A204.1 (cell line): ENCODE results near the gene GLIS1.

Experiments
- FAIRE-seq: peaks from 2 replicates; lab custom pipeline; 2012; peaks lifted over from hg19 to GRCh38; lab: Jason Lieb, UNC

Gene GLIS1

DNA sequence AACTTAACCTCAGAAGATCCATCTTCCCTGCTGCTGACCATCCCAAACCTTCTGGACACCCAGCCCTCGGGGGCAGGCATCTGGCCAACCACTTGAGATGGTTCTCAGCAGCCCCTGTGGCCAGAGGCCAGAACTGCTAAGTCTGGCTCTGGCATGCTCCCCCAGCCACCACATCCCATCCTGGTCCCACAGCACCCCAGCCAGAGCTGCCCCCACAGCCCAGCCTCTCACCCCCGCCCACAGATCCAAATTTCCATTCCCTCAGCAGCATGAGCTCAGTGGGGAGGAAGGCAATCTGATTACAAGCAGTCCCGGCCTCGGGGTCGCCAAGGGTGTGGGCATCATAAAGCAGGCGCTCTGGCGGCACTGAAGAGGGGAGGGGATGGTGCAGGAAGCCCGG, 45.6 kb downstream of the GLIS1 start:
- no peak for FAIRE-seq

DNA sequence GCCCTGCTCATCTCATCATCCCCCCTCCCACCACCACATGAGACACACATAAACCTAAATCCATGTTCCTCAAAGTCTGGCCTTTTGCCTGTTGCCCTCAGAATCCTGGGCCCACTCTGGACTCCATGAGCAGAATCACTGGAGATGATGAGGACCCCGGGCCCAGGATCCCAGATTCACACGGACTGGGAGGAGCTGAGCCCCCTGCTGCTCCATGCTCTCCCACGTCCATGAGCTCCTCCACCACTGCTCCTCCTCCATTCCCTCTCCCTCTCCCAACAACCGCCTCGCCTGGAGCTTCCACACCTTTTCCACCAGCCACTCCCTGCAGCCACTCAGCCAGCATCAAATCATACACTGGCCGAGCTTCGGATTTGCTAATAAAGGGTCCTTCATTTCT, 47.6 kb downstream of the GLIS1 start:
- FAIRE-seq: no peak

DNA sequence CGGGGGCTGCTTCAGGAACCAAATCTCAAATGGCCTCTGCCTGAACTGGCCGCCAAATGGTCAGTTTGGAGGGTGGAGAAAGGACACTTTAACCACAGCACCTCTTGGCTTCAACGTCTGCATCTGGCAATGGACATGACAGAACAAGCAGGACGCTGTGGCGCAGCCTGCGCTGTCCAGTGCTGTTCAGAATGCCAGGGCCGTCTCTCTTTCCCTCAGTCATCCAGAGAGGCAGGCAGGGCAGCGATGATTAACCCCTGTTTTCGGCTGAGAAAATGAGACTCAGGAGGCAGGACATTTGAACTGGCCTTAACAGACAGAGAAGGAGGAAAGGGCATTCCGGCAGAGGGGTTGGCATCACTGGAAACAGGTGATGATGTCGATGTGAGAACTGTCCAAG, 48.6 kb downstream of the GLIS1 start:
- FAIRE-seq: no peak

DNA sequence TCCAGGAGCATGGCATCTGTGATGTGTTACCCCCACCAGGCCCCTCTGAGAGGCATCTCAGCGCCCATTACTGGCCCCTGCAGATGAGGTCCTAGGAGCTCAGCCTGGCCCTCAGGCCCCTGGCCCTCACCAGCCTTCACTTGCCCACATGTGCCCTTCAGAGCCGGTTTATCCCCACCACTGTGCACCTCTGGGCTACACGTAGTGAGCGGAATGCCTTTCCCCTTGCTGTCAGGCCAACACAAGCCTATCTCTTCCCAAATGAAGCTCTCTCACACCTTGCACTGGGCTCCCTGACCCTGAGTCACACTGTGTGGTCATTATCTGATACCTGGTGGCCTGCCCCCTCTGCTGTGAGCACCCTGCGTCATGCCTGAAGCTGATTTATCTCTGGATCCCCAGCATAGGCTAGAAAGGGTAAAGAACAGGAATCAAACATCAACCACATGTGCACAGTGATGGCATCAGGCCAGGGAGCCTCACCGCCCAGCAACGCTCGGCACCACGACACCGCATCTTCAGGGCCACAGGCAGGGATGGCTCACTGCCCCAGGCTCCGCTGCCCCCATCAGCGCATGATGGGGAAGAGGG, 49.1 kb downstream of the GLIS1 start:
- FAIRE-seq: no peak

DNA sequence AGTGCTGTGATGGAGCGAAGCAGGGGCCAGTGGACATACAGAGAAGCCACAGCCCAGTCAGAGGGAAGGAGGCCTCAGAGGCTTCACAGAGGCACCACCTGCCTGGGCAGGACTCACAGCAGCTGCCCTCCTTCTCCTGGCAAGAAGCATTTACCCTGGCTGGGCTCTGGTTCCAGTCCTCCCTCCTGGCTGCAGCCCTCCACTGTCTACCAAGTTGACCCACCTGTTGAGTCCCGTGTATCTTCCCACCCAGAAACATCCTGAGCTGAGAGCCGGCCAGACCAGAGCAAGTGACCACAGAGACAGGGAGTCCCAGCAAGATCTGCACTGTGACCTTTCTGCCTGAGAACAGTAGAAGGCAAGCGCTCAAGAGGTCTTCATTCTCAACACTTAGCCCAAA, 49.7 kb downstream of the GLIS1 start:
- FAIRE-seq: no peak

DNA sequence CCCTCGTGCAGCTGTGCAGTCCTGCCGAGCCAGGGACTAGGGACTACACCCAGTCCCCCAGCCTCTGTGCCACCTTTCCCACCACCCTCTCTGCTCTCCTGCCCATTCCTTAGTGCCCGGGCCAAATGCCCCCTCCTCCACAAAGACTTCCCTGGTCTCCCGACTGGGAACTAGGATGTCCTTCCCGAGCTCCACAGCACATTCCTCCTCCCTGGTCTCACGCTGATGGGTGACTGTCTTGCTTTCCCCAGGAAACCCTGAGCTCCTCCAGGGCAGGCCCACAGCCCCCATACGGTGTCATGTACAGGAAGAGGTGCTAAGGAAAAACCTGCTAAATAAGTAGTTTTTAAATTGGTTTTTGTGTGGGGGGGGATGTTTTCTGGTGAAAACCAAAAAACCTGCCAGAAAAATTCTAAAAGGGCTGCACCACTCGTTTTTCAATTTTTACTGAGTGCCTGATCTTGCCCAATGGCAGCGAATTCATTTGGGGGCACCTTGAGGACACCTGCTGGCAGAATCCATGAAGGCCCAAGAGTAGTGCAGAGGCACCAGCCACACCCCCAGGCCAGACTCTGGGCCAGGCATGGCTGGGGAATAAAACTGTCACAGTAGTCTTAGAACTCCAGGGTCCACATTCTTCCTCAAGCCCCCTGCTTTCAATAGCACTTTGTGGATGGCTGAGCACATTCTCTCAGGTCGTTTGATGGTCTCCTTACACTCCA, 50.4 kb downstream of the GLIS1 start:
- no peak for FAIRE-seq

DNA sequence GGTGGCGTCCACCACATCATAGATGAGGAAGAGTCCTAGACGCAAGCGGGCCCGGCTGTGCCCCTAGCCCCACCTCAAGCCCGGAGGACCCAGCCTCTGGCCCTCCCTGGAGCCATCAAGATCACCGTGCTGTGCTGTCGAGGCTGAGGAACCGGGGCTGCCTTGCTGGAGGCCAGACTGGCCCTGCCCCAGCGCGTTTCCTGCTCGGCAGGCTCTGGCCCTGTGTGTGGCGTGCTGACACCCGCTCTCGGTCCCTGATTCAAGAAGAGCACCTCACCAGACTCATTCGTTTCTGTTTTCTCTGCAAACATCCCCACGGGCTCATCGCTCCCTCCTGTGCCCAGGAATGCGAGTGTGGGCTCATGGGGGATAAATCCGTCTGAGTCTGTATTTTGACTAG, 51.1 kb downstream of the GLIS1 start:
- FAIRE-seq: no peak

DNA sequence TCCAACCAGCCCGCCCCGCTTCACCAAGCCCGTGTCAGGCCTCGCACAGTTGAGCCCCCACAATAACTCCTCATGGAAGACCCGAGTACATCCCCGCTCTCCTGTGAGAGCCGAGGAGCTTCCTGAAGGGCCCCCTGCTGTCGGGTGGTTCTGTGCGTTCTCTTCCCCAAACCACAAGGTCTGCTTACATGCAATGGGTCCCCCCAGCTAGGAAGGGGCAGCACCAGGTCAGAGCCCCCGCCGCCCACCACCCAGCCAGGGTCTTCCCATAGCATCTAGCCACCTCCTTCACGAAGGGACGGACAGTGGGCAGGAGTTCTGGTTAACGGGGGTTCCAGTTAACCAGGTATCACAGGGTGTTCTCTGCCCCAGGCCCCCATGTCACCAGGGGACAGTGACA, 51.5 kb downstream of the GLIS1 start:
- FAIRE-seq: no peak

DNA sequence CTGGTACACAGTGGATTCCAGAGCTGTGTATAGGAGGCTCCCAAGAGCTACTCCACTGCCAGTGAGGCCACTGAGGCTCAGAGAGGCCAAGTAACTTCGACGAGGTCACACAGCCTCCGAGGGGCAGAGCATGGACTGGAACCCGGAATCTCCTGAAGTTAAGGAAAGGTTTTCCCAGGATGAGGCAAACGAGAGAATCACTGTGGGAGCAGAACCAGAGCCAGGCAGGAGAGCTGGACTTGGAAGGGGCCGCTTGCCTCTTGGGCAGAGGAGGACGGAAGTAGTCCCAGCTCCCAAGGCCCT, 52.0 kb downstream of the GLIS1 start:
- no peak for FAIRE-seq

DNA sequence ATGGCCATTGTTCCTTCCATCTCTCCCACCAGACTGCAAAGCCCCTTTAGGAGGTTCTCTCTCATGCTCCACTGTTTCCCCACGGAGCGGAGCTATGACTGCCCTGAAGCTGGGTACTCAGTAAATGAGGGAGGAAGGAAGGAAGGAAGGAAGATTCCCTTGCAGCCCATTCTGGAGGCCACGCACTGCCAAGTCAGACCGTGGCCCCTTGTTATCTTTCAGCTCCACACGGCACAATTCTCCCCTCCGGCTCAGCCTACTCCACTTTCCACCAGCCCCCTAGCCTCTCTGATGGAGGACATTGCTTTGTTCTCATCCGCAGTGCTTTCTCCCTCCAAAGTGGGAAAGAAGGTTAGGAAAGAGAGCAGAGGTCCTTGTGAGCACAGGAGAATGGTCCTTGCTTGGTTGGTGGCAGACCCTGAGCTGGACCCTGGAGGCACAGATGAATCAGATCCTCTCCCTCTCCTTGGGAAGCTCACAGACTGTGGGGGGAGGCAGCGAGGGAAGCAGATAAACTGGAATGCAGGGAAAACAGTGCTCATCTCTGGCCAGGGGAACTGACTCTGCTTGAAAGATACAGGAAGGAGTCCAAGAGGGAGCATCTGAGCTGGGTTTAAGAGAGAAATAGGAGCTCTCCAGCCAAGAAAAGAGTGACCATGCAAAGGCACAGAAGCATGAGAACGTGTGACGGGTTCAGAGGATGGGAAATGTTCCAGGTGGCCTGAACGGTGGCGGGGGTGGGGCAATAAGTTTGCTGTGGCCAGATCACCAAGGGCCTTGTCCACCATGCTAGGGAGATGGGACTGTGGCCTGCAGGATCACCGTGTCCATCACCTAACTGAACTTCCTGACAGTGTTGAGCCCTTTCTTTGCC, 52.6 kb downstream of the GLIS1 start:
- FAIRE-seq: no peak

DNA sequence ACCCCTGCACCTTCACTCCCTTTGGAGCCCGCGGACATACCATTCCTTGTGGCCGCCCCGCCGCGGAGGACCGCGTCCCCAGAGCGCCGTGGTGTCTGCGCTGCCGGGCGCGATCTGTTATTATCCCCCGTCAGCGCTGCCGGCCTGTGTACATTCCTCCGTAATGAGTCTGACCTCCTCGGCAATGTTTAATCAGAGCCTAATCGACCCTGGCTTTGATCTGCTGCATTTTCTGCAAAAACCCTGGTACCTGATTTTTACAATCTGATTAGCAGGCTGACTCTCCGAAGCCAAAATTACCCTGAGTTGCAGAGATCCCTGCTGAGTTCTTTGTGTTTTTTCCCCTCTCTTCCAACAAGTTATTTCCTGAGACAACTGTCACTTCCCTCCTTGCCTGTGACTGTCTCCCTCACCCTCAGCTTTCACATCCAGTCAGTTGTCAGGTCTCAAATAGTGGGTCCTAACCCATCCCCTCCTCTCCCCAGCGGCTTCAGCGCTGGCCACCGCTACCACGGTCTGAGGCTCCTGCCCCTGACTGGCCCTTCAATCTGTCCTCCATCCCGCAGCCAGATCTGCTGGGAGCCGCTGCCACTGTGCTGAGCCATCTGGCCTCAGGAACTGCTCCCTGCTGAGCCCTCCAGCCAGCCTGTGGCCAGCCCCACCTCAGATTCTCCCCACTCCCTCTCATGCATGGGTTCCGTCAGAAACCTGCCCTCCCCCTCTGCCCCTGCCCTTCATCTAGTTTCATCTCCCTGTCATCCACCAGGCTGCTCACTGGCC, 53.5 kb downstream of the GLIS1 start:
- no peak for FAIRE-seq

DNA sequence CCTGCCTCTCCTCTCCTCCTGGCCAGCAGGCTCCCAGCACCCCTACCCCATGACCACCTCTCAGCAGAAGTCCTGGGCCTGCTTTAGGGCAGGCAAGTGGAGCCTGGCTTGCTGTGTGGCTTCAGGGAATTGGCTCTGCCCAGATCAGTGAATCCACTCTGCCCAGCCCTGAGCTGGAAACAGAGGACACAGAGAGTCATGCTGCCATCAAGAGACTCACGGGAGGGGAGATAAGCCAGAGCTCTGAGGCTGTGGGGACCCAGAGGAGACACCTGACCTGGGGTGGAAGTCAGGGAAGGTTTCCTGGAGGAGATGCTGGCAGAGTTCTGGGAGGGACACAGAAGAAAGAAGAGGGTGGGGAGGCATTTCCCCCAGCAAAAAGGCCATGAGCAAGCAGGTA, 54.2 kb downstream of the GLIS1 start:
- no peak for FAIRE-seq

DNA sequence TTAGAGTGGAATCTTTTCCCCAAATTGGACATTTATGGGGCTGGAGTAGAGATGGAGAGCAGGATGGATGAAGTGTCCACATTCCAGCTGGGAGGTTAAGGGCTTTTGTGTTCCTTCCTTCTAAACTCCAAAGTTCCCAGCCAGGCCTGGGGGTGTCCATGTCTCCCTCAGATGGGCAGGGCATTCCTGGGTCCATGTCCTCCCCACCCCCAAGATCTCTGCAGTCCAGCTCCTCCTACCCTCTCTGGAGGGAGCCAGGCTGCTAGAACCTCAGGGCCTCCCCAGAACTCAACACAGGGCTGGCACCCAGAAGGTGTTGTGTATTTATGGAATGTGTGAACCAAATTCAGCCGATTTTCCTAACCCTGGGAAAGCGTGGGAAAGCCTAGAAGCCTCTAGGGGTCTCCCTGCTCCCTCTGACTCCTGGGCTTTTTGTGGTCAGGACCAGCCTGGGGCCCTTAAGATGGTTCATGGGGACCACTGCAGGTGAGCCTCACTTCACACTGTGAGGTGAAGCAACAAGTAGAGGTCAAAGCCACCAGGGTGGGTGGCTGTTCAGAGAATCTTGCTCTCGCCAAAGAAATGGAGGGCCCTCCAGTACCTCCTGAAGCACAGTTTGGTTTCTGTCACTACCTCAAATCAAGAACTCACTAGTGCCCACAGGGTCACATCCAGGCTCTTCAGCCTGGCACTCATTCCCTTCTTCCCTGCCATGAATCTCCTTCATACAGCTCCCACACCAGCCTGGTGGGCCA, 54.8 kb downstream of the GLIS1 start:
- no peak for FAIRE-seq

DNA sequence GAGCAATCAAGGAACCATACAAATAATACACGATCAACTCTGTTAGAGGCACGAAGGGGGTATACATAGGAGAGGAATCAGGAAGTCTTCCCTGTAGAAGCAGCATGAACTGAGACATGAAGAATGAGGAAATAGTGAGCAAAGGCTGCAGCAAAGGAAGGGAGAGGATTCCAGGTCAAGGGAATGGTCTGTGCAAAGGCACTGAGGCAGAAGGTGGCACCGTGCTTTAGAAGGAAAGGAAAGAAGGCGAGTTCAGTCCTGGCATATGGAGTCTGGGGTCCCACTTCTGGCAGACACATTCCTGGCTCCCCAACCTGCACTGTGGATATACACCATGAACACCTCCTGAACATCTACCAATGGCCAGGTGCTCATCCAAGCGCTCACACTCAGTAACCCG, 56.1 kb downstream of the GLIS1 start:
- FAIRE-seq: no peak

DNA sequence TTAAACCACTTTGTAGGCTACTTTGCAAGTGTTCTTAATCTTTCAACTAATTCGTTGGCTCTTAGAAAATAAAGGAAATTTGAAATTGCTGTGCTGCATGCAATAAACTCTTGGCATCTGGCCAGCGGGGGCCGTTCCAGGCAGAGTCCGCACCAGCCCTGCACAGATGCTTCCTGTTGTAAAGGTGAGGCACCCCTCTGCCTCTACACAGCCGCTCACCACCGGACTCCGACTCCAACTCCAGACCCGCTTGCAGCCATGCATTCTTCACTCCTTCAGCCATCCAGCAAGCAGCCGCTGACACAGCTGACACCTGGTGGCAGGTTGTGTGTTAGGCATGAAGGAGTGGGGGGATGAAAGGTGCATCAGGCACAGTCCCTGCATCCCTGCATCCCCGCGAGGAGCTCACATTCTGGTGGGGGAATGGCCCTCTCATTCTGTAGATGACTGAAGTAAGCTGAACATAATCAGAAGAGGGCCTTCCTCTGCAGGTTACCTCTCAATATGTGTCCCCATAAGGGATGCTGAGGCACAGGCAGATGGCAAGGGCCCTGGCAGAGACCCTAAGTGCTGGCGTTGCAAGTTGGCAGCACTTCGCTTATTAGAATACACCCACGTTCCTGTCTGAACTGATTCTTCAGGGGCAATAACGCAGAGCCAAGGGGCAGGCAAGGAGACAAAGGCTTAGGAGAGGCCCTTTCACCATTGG, 56.8 kb downstream of the GLIS1 start:
- no peak for FAIRE-seq

DNA sequence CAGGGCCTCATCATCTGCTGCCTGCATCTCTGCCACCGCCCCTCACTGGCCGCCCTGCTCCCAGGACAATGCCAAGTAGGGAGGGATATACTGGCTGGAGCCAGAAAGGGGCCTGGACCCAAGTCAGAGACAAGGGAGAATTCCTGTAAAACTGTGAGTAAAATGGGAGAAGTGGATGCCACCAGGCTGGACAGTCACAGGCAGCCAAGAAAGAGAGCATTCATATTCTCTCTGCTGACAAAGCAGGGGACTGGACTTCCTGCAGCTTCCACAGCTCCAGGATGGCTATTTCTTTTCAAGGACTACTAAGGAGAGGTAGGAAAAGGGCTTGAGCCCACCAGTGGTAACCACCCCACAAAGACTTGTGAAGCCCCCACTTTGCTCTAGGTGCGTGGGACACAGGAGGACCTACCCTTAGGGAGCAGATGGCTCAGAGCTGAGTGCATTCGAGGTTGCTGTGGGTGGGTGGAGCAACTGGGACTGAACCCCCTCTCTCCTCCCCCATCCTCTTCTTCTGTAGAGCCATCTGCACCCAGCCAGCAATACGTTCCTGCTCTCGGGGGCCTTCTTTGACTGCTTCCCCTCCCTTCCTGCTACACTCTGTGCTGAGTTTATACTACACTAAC, 57.5 kb downstream of the GLIS1 start:
- no peak for FAIRE-seq

DNA sequence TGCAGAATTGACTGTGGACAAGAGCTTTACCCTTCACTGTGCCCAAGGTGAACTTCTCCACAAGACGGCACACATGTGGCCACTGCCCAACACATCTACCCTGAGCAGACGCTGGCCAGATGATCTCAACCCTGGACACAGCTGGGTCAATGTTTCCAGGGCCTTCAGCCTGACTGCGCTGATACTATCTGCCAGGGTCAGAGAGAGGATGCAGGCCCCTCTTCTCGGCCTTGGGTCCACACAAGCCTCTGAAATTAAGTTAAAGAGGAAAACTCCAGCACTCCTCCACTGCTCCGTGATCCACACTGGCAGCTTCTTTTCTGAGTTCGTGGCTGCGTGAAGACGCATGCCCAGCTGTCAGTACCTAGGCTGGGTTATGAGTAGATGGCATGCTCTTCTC, 58.1 kb downstream of the GLIS1 start:
- FAIRE-seq: no peak

DNA sequence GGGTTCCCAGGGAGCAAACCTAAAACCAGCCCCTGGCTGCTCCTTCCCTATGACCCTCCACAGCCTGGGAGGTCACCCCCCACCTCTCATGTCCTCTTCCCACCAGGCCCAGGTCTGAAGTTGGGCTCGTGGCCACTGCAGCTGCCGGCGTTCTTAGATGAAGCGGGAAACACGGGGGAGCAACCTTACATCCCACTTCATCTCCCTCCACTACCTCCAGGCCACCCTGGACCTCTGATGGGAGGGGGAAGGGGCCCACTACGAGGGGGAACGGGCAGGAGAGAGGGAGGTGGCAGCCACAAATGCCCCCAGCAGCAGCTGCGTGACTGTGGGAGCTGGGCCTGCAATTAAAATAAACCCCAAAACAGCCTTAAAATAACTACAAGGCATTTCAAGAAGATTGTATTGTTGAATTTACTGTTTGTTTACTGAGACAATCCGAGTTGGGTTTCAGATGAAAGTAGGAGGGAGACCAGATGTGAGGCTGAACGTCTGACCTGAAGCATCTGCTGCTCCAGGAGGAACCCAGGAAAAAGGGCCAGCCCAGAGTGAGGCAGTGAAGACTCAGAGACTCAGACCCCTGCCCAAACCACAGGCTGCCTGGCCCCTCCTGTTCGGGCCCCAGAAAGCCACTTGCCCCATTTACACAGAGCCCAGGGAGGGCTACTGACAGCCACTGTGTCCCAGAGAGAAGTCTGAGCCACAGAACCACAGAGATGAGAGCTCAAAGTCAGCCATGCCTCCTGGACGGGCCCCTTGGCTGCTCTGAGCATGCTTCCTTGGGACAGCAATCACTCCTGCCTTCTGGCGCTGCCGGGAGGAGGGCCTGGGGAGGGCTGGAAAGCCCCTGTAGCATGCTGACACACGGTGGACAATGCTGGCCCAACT, 59.8 kb downstream of the GLIS1 start:
- no peak for FAIRE-seq

DNA sequence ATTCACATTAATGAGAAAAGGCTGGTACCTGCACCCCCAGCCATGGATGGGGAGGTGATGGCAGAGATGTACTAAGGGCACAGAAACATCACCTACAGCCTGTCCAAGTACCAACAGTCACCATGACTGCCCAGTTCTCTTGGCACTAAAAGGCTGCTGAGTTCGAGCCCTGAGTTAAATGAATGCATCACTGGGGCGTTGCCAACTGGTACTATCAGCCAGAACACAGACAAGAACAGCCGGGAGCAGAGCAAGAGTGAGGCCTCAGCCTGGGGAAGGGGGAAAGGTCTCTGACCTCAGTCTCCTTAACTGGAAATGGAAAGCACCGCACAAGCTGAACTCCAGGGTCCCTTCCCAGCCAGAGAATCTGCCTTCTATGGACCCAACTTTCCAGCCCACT, 60.5 kb downstream of the GLIS1 start:
- no peak for FAIRE-seq

DNA sequence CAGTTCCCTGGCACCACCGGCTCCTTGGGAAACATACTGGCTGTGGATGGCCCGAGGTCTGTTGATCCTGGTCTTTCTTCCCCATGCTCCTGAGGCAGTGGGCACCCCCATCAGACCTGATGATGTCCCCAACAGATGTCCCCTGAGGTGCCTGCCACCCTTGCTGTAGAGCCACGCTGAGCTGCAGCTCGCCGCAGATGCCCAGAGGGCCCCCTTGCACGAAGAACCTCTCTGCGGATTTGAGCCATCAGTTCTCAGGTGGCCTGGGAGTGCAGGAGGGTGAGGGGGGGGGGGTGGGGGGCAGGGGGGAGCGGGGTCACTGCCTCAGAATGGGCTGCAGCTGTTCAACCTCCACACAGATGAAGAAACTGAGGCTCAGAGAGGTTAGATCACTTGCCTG, 60.9 kb downstream of the GLIS1 start:
- FAIRE-seq: no peak
